ENCODE data around the gene SKI. TPM values are rescaled to one million over a fixed set of nuclear protein-coding genes. Genes with fewer than 3 reads are reported as not detected.

Gene SKI
- total RNA-seq, 1 experiment from 2014 or later, result 53.7 TPM

GRCh38 chr1:2270260-2271100 is 42.4 kb downstream of the SKI start:
- H3K4me1 Mint-ChIP-seq (ENCODE audit: insufficient read depth, unreplicated experiment), result peaks cover 8% of the 10 kb centered on the region
- H3K27ac Mint-ChIP-seq (ENCODE audit: low read depth, unreplicated experiment), result no peak overlapping the region
- intact Hi-C loops (cut with micrococcal nuclease), result no loop called here
- CTCF ChIA-PET, result no interaction called here
- H3K36me3 Mint-ChIP-seq (ENCODE audit: insufficient read depth, unreplicated experiment), result no peaks in the 10 kb centered on the region
- BruUV-seq (replicated peaks), result no TSS peak
- H3K4me3 Mint-ChIP-seq (ENCODE audit: unreplicated experiment), result no peak overlapping the region
- H3K9me3 Mint-ChIP-seq (ENCODE audit: unreplicated experiment), result no peaks in the 10 kb centered on the region
- no peaks in the 10 kb centered on the region for H3K27me3 Mint-ChIP-seq (ENCODE audit: insufficient read depth, unreplicated experiment)
- no peak for DNase-seq (ENCODE audit: unreplicated experiment)
- no peak for TF ChIP-seq CTCF (IDR thresholded peaks at IDR 0.05; ENCODE audit: unreplicated experiment)
- POLR2A ChIA-PET, result no interaction called here

DNA sequence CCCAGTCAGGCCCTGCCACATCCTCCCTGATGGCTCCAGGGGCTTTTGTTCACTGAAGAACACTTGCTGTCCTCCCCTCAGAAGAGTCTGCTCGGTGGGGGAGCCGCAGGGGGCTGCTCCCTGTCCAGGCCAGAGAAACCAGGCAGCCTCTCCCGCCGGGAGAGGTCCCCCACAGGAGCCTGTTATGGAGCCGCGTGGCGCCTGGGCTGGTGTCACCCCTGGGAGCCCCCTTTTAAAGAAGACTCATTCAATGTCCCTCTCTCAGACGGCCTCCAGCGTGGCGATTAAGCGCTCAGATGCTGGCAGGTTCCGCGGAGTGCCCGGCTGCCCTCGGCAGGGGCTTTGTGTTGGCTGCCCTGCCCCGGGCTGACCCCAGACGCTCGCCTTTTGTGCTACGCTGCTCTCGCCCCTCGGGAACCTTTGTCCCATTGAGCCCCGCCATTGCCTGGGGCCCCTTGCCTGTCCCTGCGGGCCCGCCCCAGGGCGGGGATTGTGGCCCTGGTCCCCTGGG is 43.1 kb downstream of the SKI start:
- Mint-ChIP-seq H3K36me3 (ENCODE audit: insufficient read depth, unreplicated experiment) (no peaks in the 10 kb centered on the region), H3K9me3 (ENCODE audit: unreplicated experiment) (no peaks in the 10 kb centered on the region), H3K4me1 (ENCODE audit: insufficient read depth, unreplicated experiment) (peaks cover 5% of the 10 kb centered on the region), H3K4me3 (ENCODE audit: unreplicated experiment) (no peak overlapping the region), H3K27me3 (ENCODE audit: insufficient read depth, unreplicated experiment) (no peaks in the 10 kb centered on the region), H3K27ac (ENCODE audit: low read depth, unreplicated experiment) (no peak overlapping the region)
- POLR2A ChIA-PET, result no interaction called here
- CTCF ChIA-PET, result no interaction called here
- DNase-seq (ENCODE audit: unreplicated experiment), result no peak
- intact Hi-C loops (cut with micrococcal nuclease), result no loop called here
- no TSS peak for BruUV-seq (replicated peaks)
- TF ChIP-seq CTCF (IDR thresholded peaks at IDR 0.05; ENCODE audit: unreplicated experiment), result no peak

GRCh38 chr1:2271841-2272655 is 43.9 kb downstream of the SKI start:
- intact Hi-C loops (cut with micrococcal nuclease), result no loop called here
- H3K27ac Mint-ChIP-seq (ENCODE audit: low read depth, unreplicated experiment), result peak overlapping the region; percentile 25
- no peaks in the 10 kb centered on the region for H3K36me3 Mint-ChIP-seq (ENCODE audit: insufficient read depth, unreplicated experiment)
- H3K4me1 Mint-ChIP-seq (ENCODE audit: insufficient read depth, unreplicated experiment), result peaks cover 6% of the 10 kb centered on the region
- H3K9me3 Mint-ChIP-seq (ENCODE audit: unreplicated experiment), result no peaks in the 10 kb centered on the region
- POLR2A ChIA-PET, result no interaction called here
- DNase-seq (ENCODE audit: unreplicated experiment), result no peak
- BruUV-seq (replicated peaks), result no TSS peak
- no peak for TF ChIP-seq CTCF (IDR thresholded peaks at IDR 0.05; ENCODE audit: unreplicated experiment)
- H3K4me3 Mint-ChIP-seq (ENCODE audit: unreplicated experiment), result no peak overlapping the region
- no peaks in the 10 kb centered on the region for H3K27me3 Mint-ChIP-seq (ENCODE audit: insufficient read depth, unreplicated experiment)
- CTCF ChIA-PET, result interaction anchor here (0.7 kb wide), 1 partner anchor 372 kb away, joined by 3 read pairs; no protein-coding TSS in a partner anchor

DNA sequence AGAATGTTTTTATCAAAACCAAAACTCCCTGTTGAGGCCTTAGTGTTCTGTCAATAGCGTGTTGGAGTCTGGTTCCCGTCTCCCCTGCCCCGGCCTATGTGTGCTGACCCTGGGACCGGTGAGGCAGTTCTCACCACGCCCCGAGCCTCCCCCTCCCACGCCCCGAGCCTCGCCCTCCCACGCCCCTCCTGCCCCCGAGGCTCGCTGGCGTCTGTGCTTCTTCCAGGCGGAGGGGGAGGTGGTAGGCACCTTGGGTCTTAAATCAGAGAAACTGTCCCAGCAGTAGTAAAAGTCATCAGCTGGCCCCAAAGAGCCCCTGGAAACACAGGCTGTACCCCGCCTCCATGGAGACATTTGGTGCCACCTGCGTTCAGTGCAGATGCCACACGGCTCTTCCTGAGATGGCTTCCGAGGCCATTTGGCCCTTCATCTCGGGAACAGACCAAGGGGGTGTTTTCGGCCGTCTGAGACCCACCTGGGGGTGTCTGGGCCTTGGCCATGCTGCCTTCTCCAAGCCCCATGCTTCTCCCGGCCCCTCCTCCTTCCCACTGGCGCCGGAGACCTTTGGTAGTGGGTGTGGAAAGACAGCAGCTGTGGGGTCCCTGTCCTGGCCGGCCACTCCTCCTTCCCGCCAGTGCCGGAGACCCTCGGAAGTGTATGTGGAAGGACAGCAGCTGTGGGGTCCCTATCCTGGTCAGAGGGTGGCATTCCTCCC is 44.7 kb downstream of the SKI start:
- BruUV-seq (replicated peaks), result no TSS peak
- peaks cover 4% of the 10 kb centered on the region for H3K36me3 Mint-ChIP-seq (ENCODE audit: insufficient read depth, unreplicated experiment)
- H3K9me3 Mint-ChIP-seq (ENCODE audit: unreplicated experiment), result no peaks in the 10 kb centered on the region
- H3K27me3 Mint-ChIP-seq (ENCODE audit: insufficient read depth, unreplicated experiment), result no peaks in the 10 kb centered on the region
- H3K4me3 Mint-ChIP-seq (ENCODE audit: unreplicated experiment), result no peak overlapping the region
- ChIA-PET POLR2A (no interaction called here), CTCF (no interaction called here)
- no peak overlapping the region for H3K27ac Mint-ChIP-seq (ENCODE audit: low read depth, unreplicated experiment)
- DNase-seq (ENCODE audit: unreplicated experiment), result no peak
- H3K4me1 Mint-ChIP-seq (ENCODE audit: insufficient read depth, unreplicated experiment), result peaks cover 13% of the 10 kb centered on the region
- no peak for TF ChIP-seq CTCF (IDR thresholded peaks at IDR 0.05; ENCODE audit: unreplicated experiment)
- intact Hi-C loops (cut with micrococcal nuclease), result no loop called here

Data from MCF 10A (cell line).